OCI-LY7 (cell line): ENCODE measurements around the gene RPL31. TPM values are rescaled to one million over a fixed set of nuclear protein-coding genes. Genes with fewer than 3 reads are reported as not detected.

ENCODE experiments used
- BruUV-seq: library from RNA; stranded (reverse); fragments of 400-500 nt; replicated peaks from 2 replicates; lab custom pipeline; 2021; lab: Mats Ljungman, UMichigan
- CTCF ChIA-PET: fragments of 300-600 bp; sonication (Branson Sonifier 250); formaldehyde crosslinking; loops from one replicate; lab custom pipeline; 2022; ENCODE audit warnings: antibody characterized with exemption; ENCODE audit not compliant: unreplicated experiment; lab: Charles Lee
- POLR2A ChIA-PET: fragments of 300-600 bp; sonication (Branson Sonifier 250); formaldehyde crosslinking; loops from one replicate; lab custom pipeline; 2022; ENCODE audit warnings: antibody characterized with exemption; lab: Charles Lee
- DNase-seq: peaks from one replicate; pipeline ENCODE4 v3.0.0-alpha.2; 2015; ENCODE audit warnings: low spot score
- H2AFZ ChIP-seq: fragments of 200-600 bp; sonication (generic), shearing (Covaris generic); 2 replicates; pipeline ENCODE4 v1.6.1; 2014; ENCODE audit warnings: mild to moderate bottlenecking, antibody characterized with exemption, low read length, moderate library complexity
- H3K27ac ChIP-seq: fragments of 200-600 bp; sonication (generic); 2 replicates; pipeline ENCODE4 v1.5.1; 2014; ENCODE audit warnings: mixed run types, low read depth, mild to moderate bottlenecking, moderate library complexity, low read length, inconsistent platforms; ENCODE audit not compliant: poor library complexity, severe bottlenecking
- H3K36me3 ChIP-seq: fragments of 200-600 bp; sonication (generic); 2 replicates; pipeline ENCODE4 v1.6.1; 2014; ENCODE audit warnings: mild to moderate bottlenecking, antibody characterized with exemption, low read length, moderate library complexity, mixed read lengths; ENCODE audit not compliant: insufficient read depth
- H3K4me1 ChIP-seq: fragments of 200-600 bp; sonication (generic); 2 replicates; pipeline ENCODE4 v1.5.1; 2014; ENCODE audit warnings: mild to moderate bottlenecking, low read length; ENCODE audit not compliant: insufficient read depth, poor library complexity, severe bottlenecking
- H3K4me2 ChIP-seq: fragments of 200-600 bp; sonication (generic); 2 replicates; pipeline ENCODE4 v1.6.1; 2014; ENCODE audit warnings: mild to moderate bottlenecking, low read length
- H3K4me3 ChIP-seq: fragments of 200-600 bp; sonication (generic); 2 replicates; pipeline ENCODE4 v1.5.1; 2014; ENCODE audit warnings: mild to moderate bottlenecking, low read depth, low read length; ENCODE audit not compliant: poor library complexity, severe bottlenecking
- H3K79me2 ChIP-seq: fragments of 200-600 bp; sonication (generic); 2 replicates; pipeline ENCODE4 v1.6.1; 2016; ENCODE audit warnings: low read depth, mild to moderate bottlenecking, low read length, moderate library complexity, mixed read lengths; ENCODE audit not compliant: insufficient read depth
- H3K9me2 ChIP-seq: fragments of 200-600 bp; sonication (generic); 2 replicates; pipeline ENCODE4 v1.6.1; 2016; ENCODE audit warnings: mild to moderate bottlenecking, low read length, mixed read lengths; ENCODE audit not compliant: insufficient read depth
- H3K9me3 ChIP-seq: fragments of 200-600 bp; sonication (generic); 2 replicates; pipeline ENCODE4 v1.6.1; 2014; ENCODE audit warnings: mild to moderate bottlenecking, mixed run types, low read length, mixed read lengths
- H4K20me1 ChIP-seq: fragments of 200-600 bp; sonication (generic); 2 replicates; pipeline ENCODE4 v1.6.1; 2014; ENCODE audit warnings: mild to moderate bottlenecking, antibody characterized with exemption, low read length, moderate library complexity, mixed read lengths; ENCODE audit not compliant: insufficient read depth
- CTCF ChIP-seq: fragments of 200-600 bp; sonication (generic); conservative IDR thresholded peaks from 2 replicates; pipeline ENCODE4 v1.5.1; 2014; ENCODE audit warnings: mild to moderate bottlenecking, antibody characterized with exemption, low read length, moderate library complexity, mixed read lengths
- EZH2phosphoT487 ChIP-seq: fragments of 200-600 bp; sonication (generic); IDR thresholded peaks from 2 replicates; pipeline ENCODE4 v1.6.1; 2018; ENCODE audit warnings: low read depth, borderline replicate concordance, mild to moderate bottlenecking, mixed run types, antibody characterized with exemption, low read length, moderate library complexity, mixed read lengths
- intact Hi-C: fragments of 100-400 bp; cut with micrococcal nuclease; formaldehyde crosslinking; loops from one replicate; pipeline ENCODE4 v1.10.0; 2022; ENCODE audit not compliant: unreplicated experiment
- total RNA-seq, 2 experiments: library from RNA; depleted of rRNA in 1 of 2; stranded (reverse); fragments of >200 nt in 1 of 2; shearing (Covaris generic) in 1 of 2; gene quantifications; 2 replicates each; pipeline ENCODE4 v1.2.3, GENCODE V29; 2014 to 2022

RPL31 gene
- total RNA-seq, 2 experiments from 2014 or later: 1,348 to 1,991 TPM

- Histone ChIP-seq H3K9me3 (no peaks in the 10 kb centered on the region), H3K4me2 (no peak overlapping the region), H3K4me3 (no peak overlapping the region), H3K4me1 (no peaks in the 10 kb centered on the region), H3K79me2 (no peaks in the 10 kb centered on the region), H3K27ac (no peak overlapping the region), H3K36me3 (no peaks in the 10 kb centered on the region), H4K20me1 (no peaks in the 10 kb centered on the region), H2AFZ (no peak overlapping the region), H3K9me2 (no peaks in the 10 kb centered on the region)
- TF ChIP-seq CTCF: no peak
- no peak for TF ChIP-seq EZH2phosphoT487
- DNase-seq: no peak
- ChIA-PET CTCF (no interaction called here), POLR2A (interaction anchor here (0.7 kb wide), 1 partner anchor 169 kb away, joined by 3 read pairs; no protein-coding TSS in a partner anchor)
- intact Hi-C loops: no loop called here
- no TSS peak for BruUV-seq
Observed at GRCh38 chr2:101052147-101052546, 50.1 kb downstream of the RPL31 start.

DNA sequence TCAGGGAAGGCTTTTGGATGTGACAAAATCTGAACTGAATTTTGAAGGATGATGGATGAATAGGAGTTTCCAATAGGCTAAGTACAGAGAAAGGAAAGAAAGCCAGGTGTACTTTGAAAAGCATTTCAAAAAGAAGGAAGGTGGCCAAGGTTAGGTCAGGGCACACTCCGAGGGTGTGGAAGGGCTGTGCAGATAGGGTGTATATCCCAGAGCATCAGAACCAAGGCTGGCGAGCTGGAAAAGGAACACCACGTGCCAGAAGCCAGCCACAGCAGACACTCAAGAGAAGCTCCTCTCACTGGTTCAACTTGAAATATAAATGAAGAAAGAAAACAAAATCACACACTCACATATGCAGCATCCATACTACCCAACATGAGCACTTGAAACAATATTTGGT is 51.0 kb downstream of the RPL31 start:
- H3K79me2 ChIP-seq: no peaks in the 10 kb centered on the region
- no peaks in the 10 kb centered on the region for H4K20me1 ChIP-seq
- BruUV-seq: no TSS peak
- H3K9me2 ChIP-seq: no peaks in the 10 kb centered on the region
- H3K4me1 ChIP-seq: no peaks in the 10 kb centered on the region
- no peak for TF ChIP-seq EZH2phosphoT487
- TF ChIP-seq CTCF: no peak
- no peak for DNase-seq
- H3K9me3 ChIP-seq: no peaks in the 10 kb centered on the region
- H3K27ac ChIP-seq: no peak overlapping the region
- H2AFZ ChIP-seq: no peak overlapping the region
- H3K36me3 ChIP-seq: no peaks in the 10 kb centered on the region
- CTCF ChIA-PET: no interaction called here
- intact Hi-C loops: no loop called here
- POLR2A ChIA-PET: no interaction called here
- no peak overlapping the region for H3K4me2 ChIP-seq
- H3K4me3 ChIP-seq: no peak overlapping the region

Other genes starting within 250 kb of the RPL31 start
- gene NPAS2, start 182.2 kb upstream of the RPL31 start, total RNA-seq (2014; rRNA removed; shearing (Covaris generic)): not detected in 2 replicates
- not detected in 2 replicates for gene NPAS2, start 182.2 kb upstream of the RPL31 start, total RNA-seq (2022)
- 0.03 and 0.22 TPM in 2 replicates for gene TBC1D8, start 149.1 kb downstream of the RPL31 start, total RNA-seq (2014; rRNA removed; shearing (Covaris generic))
- 0.49 and 1.7 TPM in 2 replicates for gene TBC1D8, start 149.1 kb downstream of the RPL31 start, total RNA-seq (2022)